ENCODE data around the gene SLC25A45.

DNA sequence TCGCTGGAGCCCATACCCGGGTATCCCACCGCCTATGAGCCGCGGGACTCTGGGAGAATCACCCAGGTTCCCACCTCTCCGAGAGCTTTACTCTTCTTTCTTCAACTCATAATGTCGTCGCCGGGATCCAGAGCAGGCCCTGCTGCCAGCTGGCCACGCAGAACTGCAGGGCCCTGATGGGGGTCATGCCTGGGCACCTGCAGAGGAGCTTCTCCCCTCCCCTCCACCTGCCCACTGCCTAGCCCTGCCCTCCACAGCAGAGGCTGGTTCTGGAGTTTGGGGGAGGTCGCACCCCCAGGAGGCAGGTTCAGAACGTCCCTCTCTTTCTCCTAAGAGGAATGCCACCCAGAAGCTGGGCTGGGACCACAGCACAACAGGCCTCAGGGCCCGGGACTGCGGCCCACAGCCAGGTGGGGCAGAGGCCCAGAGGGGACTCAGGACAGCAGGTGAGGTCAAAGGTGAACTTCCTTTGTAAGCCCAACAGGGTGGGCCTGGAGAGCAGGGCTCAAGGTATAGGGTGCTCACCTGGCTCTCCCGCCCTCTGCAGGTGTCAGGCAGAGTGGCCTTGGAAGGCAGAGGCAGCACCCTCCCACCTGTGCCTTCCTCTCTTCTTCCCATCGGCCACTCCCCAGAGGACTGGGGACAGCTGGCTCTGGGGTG is 1.9 kb downstream of the SLC25A45 start:
- TF ChIP-seq, protein P1, sequence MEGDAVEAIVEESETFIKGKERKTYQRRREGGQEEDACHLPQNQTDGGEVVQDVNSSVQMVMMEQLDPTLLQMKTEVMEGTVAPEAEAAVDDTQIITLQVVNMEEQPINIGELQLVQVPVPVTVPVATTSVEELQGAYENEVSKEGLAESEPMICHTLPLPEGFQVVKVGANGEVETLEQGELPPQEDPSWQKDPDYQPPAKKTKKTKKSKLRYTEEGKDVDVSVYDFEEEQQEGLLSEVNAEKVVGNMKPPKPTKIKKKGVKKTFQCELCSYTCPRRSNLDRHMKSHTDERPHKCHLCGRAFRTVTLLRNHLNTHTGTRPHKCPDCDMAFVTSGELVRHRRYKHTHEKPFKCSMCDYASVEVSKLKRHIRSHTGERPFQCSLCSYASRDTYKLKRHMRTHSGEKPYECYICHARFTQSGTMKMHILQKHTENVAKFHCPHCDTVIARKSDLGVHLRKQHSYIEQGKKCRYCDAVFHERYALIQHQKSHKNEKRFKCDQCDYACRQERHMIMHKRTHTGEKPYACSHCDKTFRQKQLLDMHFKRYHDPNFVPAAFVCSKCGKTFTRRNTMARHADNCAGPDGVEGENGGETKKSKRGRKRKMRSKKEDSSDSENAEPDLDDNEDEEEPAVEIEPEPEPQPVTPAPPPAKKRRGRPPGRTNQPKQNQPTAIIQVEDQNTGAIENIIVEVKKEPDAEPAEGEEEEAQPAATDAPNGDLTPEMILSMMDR (conservative IDR thresholded peaks at IDR 0.05), result no peak
- TF ChIP-seq ZFX (IDR thresholded peaks at IDR 0.05), result no peak

Measured in C4-2B (cell line).